HepG2 (cell line): ENCODE results near the gene GPAM. TPM values are rescaled to one million over a fixed set of nuclear protein-coding genes. Genes with fewer than 3 reads are reported as not detected.

Experiments
- CEBPB ChIP-seq: IDR thresholded peaks from 2 replicates; pipeline ENCODE4 v1.6.1; 2011; ENCODE audit warnings: low read depth, low read length, improper control_type of control experiment, borderline replicate concordance
- DPF2 ChIP-seq: sonication (generic); formaldehyde crosslinking; IDR thresholded peaks from 2 replicates; pipeline ENCODE4 v1.4.0; 2020; ENCODE audit warnings: mild to moderate bottlenecking, low read depth, missing genetic modification reagents, borderline replicate concordance
- DRAP1 ChIP-seq: IDR thresholded peaks from 2 replicates; pipeline ENCODE4 v1.6.1; 2016; ENCODE audit warnings: missing genetic modification reagents, missing compliant biosample characterization
- KLF16 ChIP-seq, 2 experiments: sonication (generic) in 1 of 2; formaldehyde crosslinking in 1 of 2; IDR thresholded peaks; 2 replicates each; pipeline versions ENCODE4 v1.6.1 to v1.8.0; 2016 to 2023; ENCODE audit warnings: missing genetic modification reagents in 2 of 2, missing compliant biosample characterization in 1 of 2
- SIX1 ChIP-seq: sonication (generic); formaldehyde crosslinking; IDR thresholded peaks from 2 replicates; pipeline ENCODE4 v1.4.0; 2020; ENCODE audit warnings: missing genetic modification reagents, borderline replicate concordance
- YEATS4 ChIP-seq: sonication (generic); formaldehyde crosslinking; IDR thresholded peaks from 2 replicates; pipeline ENCODE4 v1.4.0; 2020; ENCODE audit warnings: missing genetic modification reagents, borderline replicate concordance
- ZBTB20 ChIP-seq: sonication (generic); formaldehyde crosslinking; IDR thresholded peaks from 2 replicates; pipeline ENCODE4 v1.8.1; 2023; ENCODE audit warnings: missing genetic modification reagents, low read depth, mild to moderate bottlenecking, borderline replicate concordance
- ZGPAT ChIP-seq: IDR thresholded peaks from 2 replicates; pipeline ENCODE4 v1.6.1; 2016; ENCODE audit warnings: mild to moderate bottlenecking
- ZKSCAN1 ChIP-seq: fragments of 150-350 bp; IDR thresholded peaks from 2 replicates; pipeline ENCODE4 v1.6.1; 2014; ENCODE audit warnings: low read length
- ZNF276 ChIP-seq: sonication (generic); formaldehyde crosslinking; IDR thresholded peaks from 2 replicates; pipeline ENCODE4 v1.4.0; 2020; ENCODE audit warnings: mild to moderate bottlenecking, low read depth, missing genetic modification reagents
- ZNF503 ChIP-seq: sonication (generic); formaldehyde crosslinking; IDR thresholded peaks from 2 replicates; pipeline ENCODE4 v1.4.0; 2020; ENCODE audit warnings: missing genetic modification reagents
- ZNF724P ChIP-seq: sonication (generic); formaldehyde crosslinking; IDR thresholded peaks from 2 replicates; pipeline ENCODE4 v1.8.0; 2022; ENCODE audit warnings: missing genetic modification reagents, borderline replicate concordance
- polyA plus RNA-seq, 8 experiments: library from polyadenylated mRNA; depleted of rRNA in 3 of 8; stranded (reverse) in 7 of 8; unstranded in 1 of 8; fragments of >200 nt; fragmentation: Illumina TruSeq in 4 of 8; extraction: Trizol in 4 of 8; gene quantifications; 2 replicates each; pipeline versions ENCODE4 v1.2.1 to v1.2.3, GENCODE V29; 2011 to 2016; ENCODE audit warnings: low read depth in 4 of 8, missing spikeins in 1 of 8, mixed read lengths in 1 of 8; ENCODE audit not compliant: insufficient read depth in 1 of 8
- total RNA-seq, 5 experiments: library from RNA; depleted of rRNA; stranded (reverse); fragments of >200 nt; fragmentation: Illumina TruSeq; extraction: Trizol; gene quantifications; 2 replicates each; pipeline ENCODE4 v1.2.3, GENCODE V29; 2016; ENCODE audit warnings: low read depth in 1 of 5

The GPAM gene
- total and polyA plus RNA-seq, 2 of the 13 experiments (the other 11 are each of a cell fraction or from before 2014, with no cell fraction given): 36.8 to 140 TPM

GRCh38 chr10:112227331-112227987 is 43.9 kb upstream of the GPAM start (continued):
- TF ChIP-seq ZGPAT (CRISPR knock-in tag): peak; percentile 74; the same call in 1 of the 2 replicates
- TF ChIP-seq ZBTB20 (CRISPR knock-in tag): peak; percentile 73; the same call in 1 of the 2 replicates
- TF ChIP-seq KLF16 (CRISPR knock-in tag; IDR thresholded peaks at IDR 0.05): peak in 1 of 2 experiments; percentile 80; a peak in 2 of 4 replicates
- no peak for TF ChIP-seq ZNF276
- peak; percentile 50; the same call in 1 of the 2 replicates for TF ChIP-seq ZKSCAN1
- TF ChIP-seq DPF2: peak; percentile 91
- peak; percentile 61; the same call in 1 of the 2 replicates for TF ChIP-seq SIX1 (CRISPR knock-in tag)
- TF ChIP-seq YEATS4 (CRISPR knock-in tag): peak; percentile 73
- peak; percentile 97 for TF ChIP-seq CEBPB
- 0 out of 2 replicates have a peak, but pooled peaks have one; percentile 62 for TF ChIP-seq ZNF724P (CRISPR knock-in tag)
- peak; percentile 82 for TF ChIP-seq DRAP1 (CRISPR knock-in tag)
- TF ChIP-seq ZNF503 (CRISPR knock-in tag): 0 out of 2 replicates have a peak, but pooled peaks have one; percentile 14
